ENCODE data around the gene IQCH. TPM values are rescaled to one million over a fixed set of nuclear protein-coding genes. Genes with fewer than 3 reads are reported as not detected.
"Not testable (repeated sequence)": the region's sequence is repeated elsewhere in the genome, so short reads cannot be mapped to it uniquely, and the experiment has no call there.

Gene IQCH
- total and polyA plus RNA-seq, 2 experiments from 2014 or later, result 1.7 to 4.6 TPM

DNA sequence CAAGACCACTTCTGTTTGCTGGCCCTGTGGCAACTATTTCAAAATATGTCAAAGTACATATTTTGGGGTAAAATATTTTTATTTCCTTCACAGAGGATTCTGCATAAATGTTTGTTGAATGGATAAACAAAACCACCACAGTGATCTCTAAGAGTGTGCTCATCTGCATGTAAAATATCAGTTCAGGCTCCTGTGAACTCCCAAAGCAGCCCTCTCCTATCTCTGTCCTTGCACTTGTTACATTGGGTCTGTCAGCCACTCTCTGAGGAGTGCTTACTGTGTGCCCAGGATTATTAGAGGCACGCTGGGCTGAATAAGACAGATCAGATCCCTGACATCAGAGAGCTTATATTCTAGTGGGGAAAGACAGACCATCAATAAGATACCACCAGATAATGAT, 27.1 kb downstream of the IQCH start:
- TF ChIP-seq, protein P1, sequence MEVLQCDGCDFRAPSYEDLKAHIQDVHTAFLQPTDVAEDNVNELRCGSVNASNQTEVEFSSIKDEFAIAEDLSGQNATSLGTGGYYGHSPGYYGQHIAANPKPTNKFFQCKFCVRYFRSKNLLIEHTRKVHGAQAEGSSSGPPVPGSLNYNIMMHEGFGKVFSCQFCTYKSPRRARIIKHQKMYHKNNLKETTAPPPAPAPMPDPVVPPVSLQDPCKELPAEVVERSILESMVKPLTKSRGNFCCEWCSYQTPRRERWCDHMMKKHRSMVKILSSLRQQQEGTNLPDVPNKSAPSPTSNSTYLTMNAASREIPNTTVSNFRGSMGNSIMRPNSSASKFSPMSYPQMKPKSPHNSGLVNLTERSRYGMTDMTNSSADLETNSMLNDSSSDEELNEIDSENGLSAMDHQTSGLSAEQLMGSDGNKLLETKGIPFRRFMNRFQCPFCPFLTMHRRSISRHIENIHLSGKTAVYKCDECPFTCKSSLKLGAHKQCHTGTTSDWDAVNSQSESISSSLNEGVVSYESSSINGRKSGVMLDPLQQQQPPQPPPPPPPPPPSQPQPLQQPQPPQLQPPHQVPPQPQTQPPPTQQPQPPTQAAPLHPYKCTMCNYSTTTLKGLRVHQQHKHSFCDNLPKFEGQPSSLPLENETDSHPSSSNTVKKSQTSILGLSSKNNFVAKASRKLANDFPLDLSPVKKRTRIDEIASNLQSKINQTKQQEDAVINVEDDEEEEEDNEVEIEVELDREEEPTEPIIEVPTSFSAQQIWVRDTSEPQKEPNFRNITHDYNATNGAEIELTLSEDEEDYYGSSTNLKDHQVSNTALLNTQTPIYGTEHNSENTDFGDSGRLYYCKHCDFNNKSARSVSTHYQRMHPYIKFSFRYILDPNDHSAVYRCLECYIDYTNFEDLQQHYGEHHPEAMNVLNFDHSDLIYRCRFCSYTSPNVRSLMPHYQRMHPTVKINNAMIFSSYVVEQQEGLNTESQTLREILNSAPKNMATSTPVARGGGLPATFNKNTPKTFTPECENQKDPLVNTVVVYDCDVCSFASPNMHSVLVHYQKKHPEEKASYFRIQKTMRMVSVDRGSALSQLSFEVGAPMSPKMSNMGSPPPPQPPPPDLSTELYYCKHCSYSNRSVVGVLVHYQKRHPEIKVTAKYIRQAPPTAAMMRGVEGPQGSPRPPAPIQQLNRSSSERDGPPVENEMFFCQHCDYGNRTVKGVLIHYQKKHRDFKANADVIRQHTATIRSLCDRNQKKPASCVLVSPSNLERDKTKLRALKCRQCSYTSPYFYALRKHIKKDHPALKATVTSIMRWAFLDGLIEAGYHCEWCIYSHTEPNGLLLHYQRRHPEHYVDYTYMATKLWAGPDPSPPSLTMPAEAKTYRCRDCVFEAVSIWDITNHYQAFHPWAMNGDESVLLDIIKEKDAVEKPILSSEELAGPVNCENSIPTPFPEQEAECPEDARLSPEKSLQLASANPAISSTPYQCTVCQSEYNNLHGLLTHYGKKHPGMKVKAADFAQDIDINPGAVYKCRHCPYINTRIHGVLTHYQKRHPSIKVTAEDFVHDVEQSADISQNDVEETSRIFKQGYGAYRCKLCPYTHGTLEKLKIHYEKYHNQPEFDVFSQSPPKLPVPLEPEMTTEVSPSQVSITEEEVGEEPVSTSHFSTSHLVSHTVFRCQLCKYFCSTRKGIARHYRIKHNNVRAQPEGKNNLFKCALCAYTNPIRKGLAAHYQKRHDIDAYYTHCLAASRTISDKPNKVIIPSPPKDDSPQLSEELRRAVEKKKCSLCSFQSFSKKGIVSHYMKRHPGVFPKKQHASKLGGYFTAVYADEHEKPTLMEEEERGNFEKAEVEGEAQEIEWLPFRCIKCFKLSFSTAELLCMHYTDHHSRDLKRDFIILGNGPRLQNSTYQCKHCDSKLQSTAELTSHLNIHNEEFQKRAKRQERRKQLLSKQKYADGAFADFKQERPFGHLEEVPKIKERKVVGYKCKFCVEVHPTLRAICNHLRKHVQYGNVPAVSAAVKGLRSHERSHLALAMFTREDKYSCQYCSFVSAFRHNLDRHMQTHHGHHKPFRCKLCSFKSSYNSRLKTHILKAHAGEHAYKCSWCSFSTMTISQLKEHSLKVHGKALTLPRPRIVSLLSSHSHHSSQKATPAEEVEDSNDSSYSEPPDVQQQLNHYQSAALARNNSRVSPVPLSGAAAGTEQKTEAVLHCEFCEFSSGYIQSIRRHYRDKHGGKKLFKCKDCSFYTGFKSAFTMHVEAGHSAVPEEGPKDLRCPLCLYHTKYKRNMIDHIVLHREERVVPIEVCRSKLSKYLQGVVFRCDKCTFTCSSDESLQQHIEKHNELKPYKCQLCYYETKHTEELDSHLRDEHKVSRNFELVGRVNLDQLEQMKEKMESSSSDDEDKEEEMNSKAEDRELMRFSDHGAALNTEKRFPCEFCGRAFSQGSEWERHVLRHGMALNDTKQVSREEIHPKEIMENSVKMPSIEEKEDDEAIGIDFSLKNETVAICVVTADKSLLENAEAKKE (CRISPR knock-in tag; IDR thresholded peaks at IDR 0.05), result no peak
- no peak for TF ChIP-seq NANOG (IDR thresholded peaks at IDR 0.05; ENCODE audit: borderline replicate concordance)
- TF ChIP-seq CTCF (conservative IDR thresholded peaks at IDR 0.05; ENCODE audit: low read depth in 2 of 2), result no peak
- no peak for TF ChIP-seq POLR2AphosphoS5 (IDR thresholded peaks at IDR 0.05; ENCODE audit: low read depth)
- TF ChIP-seq ZNF331 (CRISPR knock-in tag; IDR thresholded peaks at IDR 0.05; ENCODE audit: low read depth), result no peak
- TF ChIP-seq STAT1 (IDR thresholded peaks at IDR 0.05; ENCODE audit: unreplicated experiment), result no peak
- H3K27me3 Mint-ChIP-seq (ENCODE audit: insufficient read depth, low read depth, poor library complexity), result no peaks in the 10 kb centered on the region
- Histone ChIP-seq H3F3A (replicated peaks; ENCODE audit: low read depth) (no peaks in the 10 kb centered on the region), H2AFZ (peak overlapping the region; percentile 3; the same call in 1 of the 2 replicates), H3K36me3 (ENCODE audit: insufficient read depth) (no peaks in the 10 kb centered on the region), H3K4me3 (no peak overlapping the region), H3K9me2 (ENCODE audit: insufficient read depth) (no peaks in the 10 kb centered on the region), H3K27ac (ENCODE audit: low read depth) (peak overlapping the region; percentile 42; the same call in 1 of the 2 replicates), H3K79me2 (replicated peaks; ENCODE audit: insufficient read depth) (no peaks in the 10 kb centered on the region), H4K20me1 (replicated peaks; ENCODE audit: insufficient read depth) (no peaks in the 10 kb centered on the region), H3K27me3 (ENCODE audit: insufficient read depth) (no peaks in the 10 kb centered on the region), H3K4me1 (ENCODE audit: insufficient read depth) (peaks cover 44% of the 10 kb centered on the region), H3K4me2 (0 out of 2 replicates have a peak overlapping the region, but pooled peaks have one; percentile 69)
- ATAC-seq (peak; percentile 68), DNase-seq (ENCODE audit: low spot score) (no peak)
- H3K27ac Mint-ChIP-seq, result peak overlapping the region; percentile 62
- H3K4me3 Mint-ChIP-seq, result no peak overlapping the region
- peaks cover 25% of the 10 kb centered on the region for H3K4me1 Mint-ChIP-seq
- H3K9me3 Mint-ChIP-seq, result peaks cover 10% of the 10 kb centered on the region; the same call in 2 of the 3 replicates
- peaks cover 4% of the 10 kb centered on the region for H3K36me3 Mint-ChIP-seq (ENCODE audit: low read depth)

DNA sequence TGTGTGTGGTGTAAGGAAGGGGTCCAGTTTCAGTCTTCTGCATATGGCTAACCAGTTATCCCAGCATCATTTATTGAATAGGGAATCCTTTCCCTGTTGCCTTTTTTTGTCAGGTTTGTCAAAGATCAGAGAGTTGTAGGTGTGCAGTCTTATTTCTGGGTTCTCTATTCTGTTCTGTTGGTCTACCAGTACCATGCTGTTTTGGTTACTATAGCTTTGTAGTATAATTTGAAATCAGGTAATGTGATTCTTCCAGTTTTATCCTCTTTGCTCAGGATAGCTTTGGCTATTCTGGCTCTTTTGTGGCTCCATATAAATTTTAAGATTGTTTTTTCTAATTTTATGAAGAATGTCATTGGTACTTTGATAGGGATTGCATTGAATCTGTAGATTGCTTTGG, 31.0 kb downstream of the IQCH start:
- not testable (repeated sequence) for H4K20me1 ChIP-seq (replicated peaks; ENCODE audit: insufficient read depth); H3K79me2 ChIP-seq (replicated peaks; ENCODE audit: insufficient read depth); H3K9me2 ChIP-seq (ENCODE audit: insufficient read depth); ATAC-seq; H3K27ac Mint-ChIP-seq; H3K4me3 Mint-ChIP-seq; H3F3A ChIP-seq (replicated peaks; ENCODE audit: low read depth); H3K27ac ChIP-seq (ENCODE audit: low read depth); H3K27me3 ChIP-seq (ENCODE audit: insufficient read depth); DNase-seq (ENCODE audit: low spot score); H3K36me3 ChIP-seq (ENCODE audit: insufficient read depth); H3K27me3 Mint-ChIP-seq (ENCODE audit: insufficient read depth, low read depth, poor library complexity); H3K9me3 Mint-ChIP-seq; H3K4me2 ChIP-seq; H3K4me3 ChIP-seq; H2AFZ ChIP-seq; H3K36me3 Mint-ChIP-seq (ENCODE audit: low read depth)
- H3K4me1 ChIP-seq (ENCODE audit: insufficient read depth), result peaks cover 27% of the 10 kb centered on the region
- H3K4me1 Mint-ChIP-seq, result peaks cover 19% of the 10 kb centered on the region

- not testable (repeated sequence) for H3K9me2 ChIP-seq (ENCODE audit: insufficient read depth); H3K27ac ChIP-seq (ENCODE audit: low read depth); H3K9me3 Mint-ChIP-seq; DNase-seq (ENCODE audit: low spot score); H3K4me3 ChIP-seq; ATAC-seq; H3K4me3 Mint-ChIP-seq; H4K20me1 ChIP-seq (replicated peaks; ENCODE audit: insufficient read depth); H3K36me3 Mint-ChIP-seq (ENCODE audit: low read depth); H3K27me3 Mint-ChIP-seq (ENCODE audit: insufficient read depth, low read depth, poor library complexity); H3K4me2 ChIP-seq; H2AFZ ChIP-seq; H3F3A ChIP-seq (replicated peaks; ENCODE audit: low read depth); H3K27me3 ChIP-seq (ENCODE audit: insufficient read depth); H3K79me2 ChIP-seq (replicated peaks; ENCODE audit: insufficient read depth); H3K27ac Mint-ChIP-seq; H3K36me3 ChIP-seq (ENCODE audit: insufficient read depth)
- peaks cover 21% of the 10 kb centered on the region for H3K4me1 ChIP-seq (ENCODE audit: insufficient read depth)
- peaks cover 14% of the 10 kb centered on the region; the same call in 2 of the 3 replicates for H3K4me1 Mint-ChIP-seq
Measured at GRCh38 chr15:67286400-67286799, 31.8 kb downstream of the IQCH start.
